Central memory CD8-positive, alpha-beta T cell (primary cell): ENCODE data around the gene ATN1.

ENCODE experiments used
- ATAC-seq: fragments of 150-1000 bp; cut with Tn5 transposase; replicated peaks from 2 replicates; pipeline ENCODE4 v1.10.0; 2022; ENCODE audit warnings: mild to moderate bottlenecking, moderate FRiP score, moderate number of reproducible peaks; ENCODE audit not compliant: poor library complexity, severe bottlenecking; ENCODE audit errors: extremely low read depth
- DNase-seq, 2 donors: peaks; one replicate each; pipeline ENCODE4 v3.0.0; 2021; ENCODE audit warnings: low spot score in 2 of 2
- H3K27ac Mint-ChIP-seq: one replicate; pipeline ENCODE4 v1.8.0; 2022; ENCODE audit warnings: low read depth, mild to moderate bottlenecking, moderate library complexity, mixed read lengths
- H3K27me3 Mint-ChIP-seq: one replicate; pipeline ENCODE4 v1.8.0; 2022; ENCODE audit warnings: mixed read lengths
- H3K36me3 Mint-ChIP-seq: one replicate; pipeline ENCODE4 v1.8.0; 2022; ENCODE audit warnings: mild to moderate bottlenecking, moderate library complexity, mixed read lengths; ENCODE audit not compliant: insufficient read depth
- H3K4me1 Mint-ChIP-seq: one replicate; pipeline ENCODE4 v1.8.0; 2022; ENCODE audit warnings: mixed read lengths
- H3K4me3 Mint-ChIP-seq: one replicate; pipeline ENCODE4 v1.8.0; 2022; ENCODE audit warnings: mild to moderate bottlenecking, moderate library complexity, mixed read lengths
- H3K9me3 Mint-ChIP-seq: one replicate; pipeline ENCODE4 v1.8.0; 2022; ENCODE audit warnings: mixed read lengths

ATN1 gene

GRCh38 chr12:6937481-6938352 lies 10.0 kb downstream of the ATN1 start:
- Mint-ChIP-seq H3K9me3 (no peaks in the 10 kb centered on the region), H3K4me3 (peak overlapping the region; percentile 78), H3K36me3 (peaks cover 10% of the 10 kb centered on the region), H3K4me1 (peaks cover 46% of the 10 kb centered on the region), H3K27ac (peak overlapping the region; percentile 86), H3K27me3 (no peaks in the 10 kb centered on the region)
- ATAC-seq (peak; percentile 98), DNase-seq (peak; percentile 81 to 92)

GRCh38 chr12:6938353-6939190 lies 10.8 kb downstream of the ATN1 start:
- H3K4me3 Mint-ChIP-seq, result peak overlapping the region; percentile 78
- peaks cover 51% of the 10 kb centered on the region for H3K4me1 Mint-ChIP-seq
- ATAC-seq (no peak), DNase-seq (no peak)
- H3K9me3 Mint-ChIP-seq, result no peaks in the 10 kb centered on the region
- H3K27me3 Mint-ChIP-seq, result no peaks in the 10 kb centered on the region
- H3K27ac Mint-ChIP-seq, result peak overlapping the region; percentile 86
- peaks cover 14% of the 10 kb centered on the region for H3K36me3 Mint-ChIP-seq

GRCh38 chr12:6939191-6939540 lies 11.4 kb downstream of the ATN1 start:
- Mint-ChIP-seq H3K27me3 (no peaks in the 10 kb centered on the region), H3K4me3 (no peak overlapping the region), H3K4me1 (peaks cover 51% of the 10 kb centered on the region), H3K36me3 (peaks cover 20% of the 10 kb centered on the region), H3K9me3 (no peaks in the 10 kb centered on the region), H3K27ac (peak overlapping the region; percentile 54)
- no peak for ATAC-seq
- no peak for DNase-seq

GRCh38 chr12:6941267-6941666 lies 13.5 kb downstream of the ATN1 start:
- H3K9me3 Mint-ChIP-seq, result no peaks in the 10 kb centered on the region
- ATAC-seq (no peak), DNase-seq (no peak)
- H3K36me3 Mint-ChIP-seq, result peaks cover 28% of the 10 kb centered on the region
- H3K27me3 Mint-ChIP-seq, result no peaks in the 10 kb centered on the region
- peaks cover 59% of the 10 kb centered on the region for H3K4me1 Mint-ChIP-seq
- no peak overlapping the region for H3K4me3 Mint-ChIP-seq
- H3K27ac Mint-ChIP-seq, result peak overlapping the region; percentile 67

- H3K27ac Mint-ChIP-seq, result peak overlapping the region; percentile 99
- H3K27me3 Mint-ChIP-seq, result no peaks in the 10 kb centered on the region
- H3K36me3 Mint-ChIP-seq, result peaks cover 28% of the 10 kb centered on the region
- ATAC-seq (no peak), DNase-seq (no peak)
- H3K4me3 Mint-ChIP-seq, result no peak overlapping the region
- H3K4me1 Mint-ChIP-seq, result peaks cover 59% of the 10 kb centered on the region
- H3K9me3 Mint-ChIP-seq, result no peaks in the 10 kb centered on the region
Observed at GRCh38 chr12:6941782-6942181, 14.0 kb downstream of the ATN1 start.

- Mint-ChIP-seq H3K9me3 (no peaks in the 10 kb centered on the region), H3K4me3 (peak overlapping the region; percentile 98), H3K36me3 (peaks cover 27% of the 10 kb centered on the region), H3K27ac (peak overlapping the region; percentile 99), H3K27me3 (no peaks in the 10 kb centered on the region), H3K4me1 (peaks cover 61% of the 10 kb centered on the region)
- DNase-seq (no peak), ATAC-seq (no peak)
Observed at GRCh38 chr12:6942331-6942665, 14.5 kb downstream of the ATN1 start.

- Mint-ChIP-seq H3K27ac (peak overlapping the region; percentile 99), H3K36me3 (peaks cover 26% of the 10 kb centered on the region), H3K4me3 (peak overlapping the region; percentile 98), H3K27me3 (no peaks in the 10 kb centered on the region), H3K9me3 (no peaks in the 10 kb centered on the region), H3K4me1 (peaks cover 65% of the 10 kb centered on the region)
- ATAC-seq (peak; percentile 68), DNase-seq (peak in 1 of 2 donors; percentile 81)
Observed at GRCh38 chr12:6943389-6943721, 15.6 kb downstream of the ATN1 start.

GRCh38 chr12:6943722-6944380 lies 16.1 kb downstream of the ATN1 start, which contains the start of the genes C12orf57 and RNU7-1:
TSS of gene C12orf57 (plus strand) at chr12:6944022. CDS start at chr12:6944122, 100 bp downstream.
TSS of gene RNU7-1 (plus strand) at chr12:6943816.
- H3K4me1 Mint-ChIP-seq, result peaks cover 70% of the 10 kb centered on the region
- peak; percentile 69 for ATAC-seq
- peaks cover 26% of the 10 kb centered on the region for H3K36me3 Mint-ChIP-seq
- no peaks in the 10 kb centered on the region for H3K27me3 Mint-ChIP-seq
- H3K9me3 Mint-ChIP-seq, result no peaks in the 10 kb centered on the region
- H3K4me3 Mint-ChIP-seq, result peak within 1 kb of the TSS; percentile 98
- peak within 1 kb of the TSS; percentile 99 for H3K27ac Mint-ChIP-seq
- peak in 1 of 2 donors; percentile 69 for DNase-seq

- DNase-seq (peak; percentile 77 to 78), ATAC-seq (peak; percentile 58)
- no peaks in the 10 kb centered on the region for H3K27me3 Mint-ChIP-seq
- H3K9me3 Mint-ChIP-seq, result no peaks in the 10 kb centered on the region
- H3K27ac Mint-ChIP-seq, result peak overlapping the region; percentile 99
- peaks cover 71% of the 10 kb centered on the region for H3K4me1 Mint-ChIP-seq
- peak overlapping the region; percentile 98 for H3K4me3 Mint-ChIP-seq
- peaks cover 31% of the 10 kb centered on the region for H3K36me3 Mint-ChIP-seq
Observed at GRCh38 chr12:6944381-6945186, 16.8 kb downstream of the ATN1 start.

GRCh38 chr12:6945613-6946012 lies 17.9 kb downstream of the ATN1 start:
- DNase-seq (no peak), ATAC-seq (no peak)
- Mint-ChIP-seq H3K4me1 (peaks cover 81% of the 10 kb centered on the region), H3K36me3 (peaks cover 32% of the 10 kb centered on the region), H3K27me3 (no peaks in the 10 kb centered on the region), H3K9me3 (no peaks in the 10 kb centered on the region), H3K4me3 (peak overlapping the region; percentile 98), H3K27ac (peak overlapping the region; percentile 99)

GRCh38 chr12:6946033-6946919 lies 18.5 kb downstream of the ATN1 start:
- ATAC-seq, result no peak
- no peaks in the 10 kb centered on the region for H3K9me3 Mint-ChIP-seq
- H3K27me3 Mint-ChIP-seq, result no peaks in the 10 kb centered on the region
- peak overlapping the region; percentile 98 for H3K4me3 Mint-ChIP-seq
- peaks cover 36% of the 10 kb centered on the region for H3K36me3 Mint-ChIP-seq
- DNase-seq, result no peak
- peak overlapping the region; percentile 99 for H3K27ac Mint-ChIP-seq
- peaks cover 86% of the 10 kb centered on the region for H3K4me1 Mint-ChIP-seq
